SH-SY5Y (cell line): ENCODE results near the gene LRRC8D.

Source experiments
- GATA2 ChIP-seq: IDR thresholded peaks from 2 replicates; pipeline ENCODE4 v1.6.1; 2011; ENCODE audit warnings: mild to moderate bottlenecking, low read depth, low read length
- GATA3 ChIP-seq: IDR thresholded peaks from 2 replicates; pipeline ENCODE4 v1.6.1; 2011; ENCODE audit warnings: low read depth, mild to moderate bottlenecking, low read length, moderate library complexity

DNA sequence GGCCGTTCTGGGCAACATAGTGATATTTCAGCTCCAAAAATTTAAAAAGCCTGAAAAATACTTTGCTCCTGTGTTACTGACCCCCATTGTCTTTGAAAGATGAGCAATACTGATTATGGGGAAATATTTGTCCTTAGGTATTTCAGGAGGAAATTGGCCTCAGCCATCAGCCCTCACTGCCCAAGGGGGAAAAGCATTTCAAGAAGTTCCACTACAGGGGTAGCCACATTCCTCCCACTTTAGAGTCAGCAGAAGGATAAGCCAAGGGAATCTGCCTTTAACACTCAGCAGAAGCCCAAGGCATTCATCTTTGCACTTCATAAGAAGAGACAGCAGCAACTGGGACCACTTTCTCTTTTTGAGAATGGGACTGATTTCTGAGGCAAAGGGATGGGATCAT is 133.6 kb downstream of the LRRC8D start:
- TF ChIP-seq GATA3 (no peak), GATA2 (no peak)
